Ovary (tissue), 3 donors: Measurements from ENCODE around the gene PAF1.

ENCODE experiments used
- EP300 ChIP-seq: sonication (generic); formaldehyde crosslinking; IDR thresholded peaks from one replicate; pipeline ENCODE4 v1.6.1; 2017; ENCODE audit warnings: antibody characterized with exemption
- POLR2A ChIP-seq: fragments of 450-650 bp; IDR thresholded peaks from one replicate; pipeline ENCODE4 v1.6.1; 2017; ENCODE audit warnings: antibody characterized with exemption, mild to moderate bottlenecking, moderate library complexity
- TF ChIP-seq, protein P1 (sequence below), 3 donors: fragments of 450-650 bp in 2 of 3; fragments of 200-600 bp in 1 of 3; IDR thresholded peaks; one replicate each; pipeline versions ENCODE4 v1.5.1 to v1.8.0; 2016 to 2022; ENCODE audit warnings: antibody characterized with exemption in 3 of 3, mild to moderate bottlenecking in 1 of 3
- donor health status: DM: no; HTN: no; CAD: no.

DNA sequence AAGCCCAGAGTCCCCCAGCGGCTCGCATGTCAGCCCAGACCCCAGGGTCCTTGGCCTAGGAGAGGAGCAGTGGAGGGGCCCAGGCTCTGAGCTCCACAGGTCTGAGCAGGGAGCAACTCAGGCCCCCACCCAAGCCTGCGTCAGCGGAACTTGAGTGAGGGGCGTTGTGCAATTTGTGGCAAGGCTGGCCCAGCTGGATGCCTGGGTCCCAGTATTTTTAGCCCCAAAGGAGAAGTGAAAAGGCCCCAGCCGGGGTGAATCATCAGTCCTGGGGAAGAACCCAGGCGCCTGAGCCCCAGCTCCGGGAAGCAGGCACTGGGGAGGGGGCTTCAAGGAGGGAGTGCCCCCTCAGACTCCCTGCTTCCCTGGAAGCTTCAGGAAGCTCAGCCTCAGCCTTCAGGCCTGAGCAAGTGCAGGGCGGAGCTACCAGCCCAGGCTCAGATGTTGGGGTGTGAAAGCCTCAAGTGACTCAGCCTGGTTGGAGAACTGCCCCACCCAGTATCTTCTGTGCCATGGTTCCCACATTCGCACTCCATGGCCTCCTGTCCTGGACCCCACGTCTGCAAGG, 7.5 kb upstream of the PAF1 start:
- TF ChIP-seq EP300 (no peak), POLR2A (peak; percentile 11)
- TF ChIP-seq, protein P1, sequence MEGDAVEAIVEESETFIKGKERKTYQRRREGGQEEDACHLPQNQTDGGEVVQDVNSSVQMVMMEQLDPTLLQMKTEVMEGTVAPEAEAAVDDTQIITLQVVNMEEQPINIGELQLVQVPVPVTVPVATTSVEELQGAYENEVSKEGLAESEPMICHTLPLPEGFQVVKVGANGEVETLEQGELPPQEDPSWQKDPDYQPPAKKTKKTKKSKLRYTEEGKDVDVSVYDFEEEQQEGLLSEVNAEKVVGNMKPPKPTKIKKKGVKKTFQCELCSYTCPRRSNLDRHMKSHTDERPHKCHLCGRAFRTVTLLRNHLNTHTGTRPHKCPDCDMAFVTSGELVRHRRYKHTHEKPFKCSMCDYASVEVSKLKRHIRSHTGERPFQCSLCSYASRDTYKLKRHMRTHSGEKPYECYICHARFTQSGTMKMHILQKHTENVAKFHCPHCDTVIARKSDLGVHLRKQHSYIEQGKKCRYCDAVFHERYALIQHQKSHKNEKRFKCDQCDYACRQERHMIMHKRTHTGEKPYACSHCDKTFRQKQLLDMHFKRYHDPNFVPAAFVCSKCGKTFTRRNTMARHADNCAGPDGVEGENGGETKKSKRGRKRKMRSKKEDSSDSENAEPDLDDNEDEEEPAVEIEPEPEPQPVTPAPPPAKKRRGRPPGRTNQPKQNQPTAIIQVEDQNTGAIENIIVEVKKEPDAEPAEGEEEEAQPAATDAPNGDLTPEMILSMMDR (IDR thresholded peaks at IDR 0.05): no peak
